NCI-H1694 (cell line): Measurements from ENCODE around the gene NMUR2.

Experiments used
- DNase-seq: peaks from one replicate; lab custom pipeline; 2025; lab: John Stamatoyannopoulos, UW

The NMUR2 gene

DNA sequence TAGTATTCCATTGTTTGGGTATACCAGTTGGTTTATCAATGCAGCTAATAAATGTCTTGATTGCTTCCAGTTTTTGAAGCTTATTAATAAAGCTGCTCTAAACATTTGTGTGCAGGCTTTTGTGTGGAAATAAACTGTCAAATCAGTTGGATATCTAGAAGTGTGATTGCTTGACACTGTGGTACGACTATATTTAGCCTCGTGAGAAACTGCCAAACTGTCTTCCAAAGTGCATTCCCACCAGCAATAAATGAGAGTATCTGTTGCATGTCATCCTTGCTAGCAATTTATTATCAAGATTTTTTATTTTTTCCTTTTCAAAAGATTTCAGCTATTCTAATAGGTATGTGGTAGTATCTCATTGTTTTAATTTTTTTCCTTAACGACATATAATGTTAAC is 37.5 kb downstream of the NMUR2 start:
- DNase-seq, result no peak

- DNase-seq, result no peak
Measured at GRCh38 chr5:152366716-152367115, 38.4 kb downstream of the NMUR2 start.

DNA sequence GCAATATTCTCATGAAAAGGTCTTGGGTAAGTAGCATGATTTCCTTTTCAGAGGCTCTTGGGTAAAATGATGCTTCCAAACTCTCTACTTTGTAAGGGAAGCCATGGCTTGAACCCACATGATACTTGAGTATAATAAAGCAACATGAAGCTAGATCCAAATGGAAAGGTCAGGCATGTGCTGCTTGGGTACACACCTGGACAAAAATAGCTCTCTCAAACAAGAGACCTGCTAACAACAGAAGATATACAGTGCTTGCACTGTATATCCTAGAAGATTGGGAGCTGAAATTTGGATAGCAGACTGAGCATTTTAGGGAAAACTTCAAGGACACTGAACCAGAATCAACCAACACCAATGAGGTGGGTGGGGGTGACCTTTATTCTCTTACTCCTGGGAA is 40.2 kb downstream of the NMUR2 start:
- DNase-seq, result no peak

DNA sequence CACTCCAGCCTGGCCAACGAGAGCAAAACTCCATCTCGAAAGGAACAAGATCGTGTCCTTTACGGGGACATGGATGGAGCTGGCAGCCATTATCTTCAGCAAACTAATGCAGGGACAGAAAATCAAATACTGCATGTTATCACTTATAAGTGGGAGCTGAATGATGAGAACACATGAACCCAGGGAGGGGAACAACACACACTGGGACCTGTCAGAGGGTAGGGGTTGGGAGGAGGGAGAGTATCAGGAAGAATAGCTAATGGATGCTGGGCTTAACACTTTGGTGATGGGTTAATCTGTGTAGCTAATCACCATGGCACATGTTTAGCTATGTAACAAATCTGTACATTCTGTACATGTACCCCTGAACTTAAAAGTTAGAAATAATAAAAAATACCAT is 40.9 kb downstream of the NMUR2 start:
- no peak for DNase-seq

GRCh38 chr5:152358861-152359568 is 46.1 kb downstream of the NMUR2 start:
- DNase-seq, result no peak

GRCh38 chr5:152356506-152356905 is 48.6 kb downstream of the NMUR2 start:
- no peak for DNase-seq

DNA sequence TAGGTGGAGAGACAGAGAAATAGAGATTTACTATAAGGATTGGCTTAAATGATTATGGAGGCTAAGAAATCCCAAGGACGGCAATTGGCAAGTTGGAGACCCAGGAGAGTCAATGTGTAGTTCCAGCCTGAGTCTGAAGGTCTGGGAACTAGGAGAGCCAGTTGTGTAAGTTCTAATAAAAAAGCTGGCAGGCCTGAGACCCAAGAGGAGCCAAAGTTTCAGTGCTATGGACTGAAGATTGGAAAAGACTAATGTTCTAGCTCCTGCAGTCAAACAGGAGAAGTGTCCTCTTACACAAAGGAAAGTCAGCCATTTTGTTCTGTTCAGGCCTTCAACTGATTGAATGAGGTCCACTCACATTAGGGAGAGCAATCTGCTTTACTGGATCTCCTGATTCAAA is 50.0 kb downstream of the NMUR2 start:
- DNase-seq, result no peak

DNA sequence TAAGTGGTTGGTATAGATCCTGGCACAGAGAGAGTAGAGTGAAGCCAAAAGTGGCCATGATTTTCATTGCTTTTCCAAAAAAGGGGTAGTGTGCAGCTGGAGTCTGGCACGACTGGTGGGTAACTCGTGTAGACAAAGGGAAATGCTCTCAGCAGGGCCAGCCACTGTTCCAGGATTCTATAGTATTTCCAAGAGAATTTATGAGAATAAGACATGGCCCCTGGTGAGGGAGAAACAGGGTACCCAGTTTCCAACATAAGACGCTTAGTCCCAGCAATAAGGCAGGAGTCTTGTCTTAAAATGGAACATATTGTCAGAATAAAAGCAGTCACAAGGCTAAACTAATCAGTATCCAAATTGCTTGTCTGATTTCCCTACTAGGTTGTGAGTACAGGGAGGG is 52.1 kb downstream of the NMUR2 start:
- no peak for DNase-seq

DNA sequence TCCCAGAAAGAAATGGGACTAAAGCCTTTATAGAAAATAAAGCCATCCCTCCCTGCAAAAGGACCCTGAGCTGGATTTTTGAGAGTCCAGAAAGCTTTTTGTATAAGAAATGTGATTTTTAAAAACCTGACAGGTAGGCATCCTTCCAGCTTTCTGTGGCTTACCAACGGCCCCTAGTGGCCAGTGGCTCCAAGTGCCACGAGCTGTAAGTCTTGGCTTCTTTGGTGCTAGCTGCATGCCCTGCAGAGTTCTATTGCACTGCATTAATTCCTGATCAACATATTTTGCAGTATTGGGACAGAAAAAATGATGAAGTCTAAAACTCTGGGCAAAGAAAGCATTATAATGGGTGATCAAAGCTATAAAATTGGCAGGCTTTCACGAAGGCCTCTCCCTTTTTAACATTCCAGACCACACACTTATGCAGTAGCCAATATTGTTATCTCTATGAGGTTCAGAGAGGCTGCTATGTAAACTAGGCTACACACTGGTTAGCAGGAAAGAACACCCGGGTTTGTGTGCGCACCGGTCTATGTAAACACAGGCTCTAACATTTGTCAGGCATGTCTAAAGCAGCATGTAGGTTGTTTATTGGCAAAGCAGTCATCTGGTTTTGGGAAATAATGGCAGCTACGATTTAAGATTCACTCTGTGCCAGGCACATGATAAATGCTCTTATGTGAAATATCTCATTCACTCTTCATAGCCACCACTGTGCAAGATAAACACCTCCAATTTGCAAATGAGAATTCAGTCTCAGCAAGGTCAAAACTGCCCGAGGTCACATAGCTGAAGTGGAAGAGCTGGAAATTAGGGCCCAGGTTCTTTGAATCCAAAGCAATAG is 55.2 kb downstream of the NMUR2 start:
- DNase-seq, result no peak
